Fibroblast of lung (primary cell): ENCODE data around the gene CFAP52. TPM values are rescaled to one million over a fixed set of nuclear protein-coding genes. Genes with fewer than 3 reads are reported as not detected.

Experiments
- DNase-seq, 2 donors: peaks; one replicate each; pipeline versions ENCODE4 v3.0.0 to v3.0.0-alpha.2; 2010; ENCODE audit warnings: low read depth in 2 of 2
- H2AFZ ChIP-seq: 2 replicates; pipeline ENCODE4 v1.5.1; 2012; ENCODE audit warnings: low read length, control low read depth, inconsistent platforms
- H3K27ac ChIP-seq: 2 replicates; pipeline ENCODE4 v1.5.1; 2011; ENCODE audit warnings: low read length, control low read depth; ENCODE audit not compliant: insufficient read depth
- H3K27me3 ChIP-seq: 2 replicates; pipeline ENCODE4 v1.5.1; 2011; ENCODE audit warnings: mild to moderate bottlenecking, low read length; ENCODE audit not compliant: control insufficient read depth, insufficient read depth
- H3K36me3 ChIP-seq: 2 replicates; pipeline ENCODE4 v1.5.1; 2011; ENCODE audit warnings: low read length; ENCODE audit not compliant: control insufficient read depth, insufficient read depth
- H3K4me1 ChIP-seq: 2 replicates; pipeline ENCODE4 v1.5.1; 2011; ENCODE audit warnings: low read length; ENCODE audit not compliant: control insufficient read depth, insufficient read depth; ENCODE audit errors: extremely low read depth
- H3K4me2 ChIP-seq: 2 replicates; pipeline ENCODE4 v1.5.1; 2011; ENCODE audit warnings: low read length, control low read depth; ENCODE audit not compliant: insufficient read depth; ENCODE audit errors: extremely low read depth
- H3K4me3 ChIP-seq, 4 experiments: fragments of 200-600 bp in 1 of 4; sonication (generic) in 1 of 4; replicated peaks in 1 of 4; 2 replicates each; pipeline ENCODE4 v1.5.1; 2011 to 2016; ENCODE audit warnings: low read length in 4 of 4, low read depth in 3 of 4, mild to moderate bottlenecking in 3 of 4, control low read depth in 2 of 4, inconsistent platforms in 1 of 4, mixed read lengths in 1 of 4; ENCODE audit not compliant: insufficient read depth in 1 of 4; ENCODE audit errors: control extremely low read depth in 1 of 4
- H3K79me2 ChIP-seq: 2 replicates; pipeline ENCODE4 v1.5.1; 2012; ENCODE audit warnings: mild to moderate bottlenecking, low read length, inconsistent platforms; ENCODE audit not compliant: control insufficient read depth, insufficient read depth
- H3K9ac ChIP-seq: 2 replicates; pipeline ENCODE4 v1.5.1; 2011; ENCODE audit warnings: mild to moderate bottlenecking, low read length, control low read depth; ENCODE audit not compliant: insufficient read depth
- H3K9me3 ChIP-seq: 2 replicates; pipeline ENCODE4 v1.5.1; 2012; ENCODE audit warnings: low read depth, low read length; ENCODE audit not compliant: control insufficient read depth, insufficient read depth
- H4K20me1 ChIP-seq: 2 replicates; pipeline ENCODE4 v1.5.1; 2011; ENCODE audit warnings: low read length; ENCODE audit not compliant: control insufficient read depth, insufficient read depth; ENCODE audit errors: extremely low read depth
- EZH2 ChIP-seq: IDR thresholded peaks from 2 replicates; pipeline ENCODE4 v1.5.1; 2012; ENCODE audit warnings: low read length, control low read depth, mild to moderate bottlenecking; ENCODE audit errors: missing control alignments
- polyA plus RNA-seq, 2 donors: library from polyadenylated mRNA; depleted of rRNA in 1 of 2; stranded (reverse) in 1 of 2; unstranded in 1 of 2; fragments of >200 nt; gene quantifications; 2 replicates each; pipeline ENCODE4 v1.2.1, GENCODE V29; 2011 to 2012; ENCODE audit warnings: missing spikeins in 1 of 2
- total RNA-seq: library from RNA; depleted of rRNA; stranded (reverse); fragments of >200 nt; gene quantifications from 2 replicates; pipeline ENCODE4 v1.2.1, GENCODE V29; 2014
- TF ChIP-seq, protein P1 (sequence below), 2 donors: IDR thresholded peaks in 1 of 2; conservative IDR thresholded peaks in 1 of 2; 1 replicate in 1 of 2; 2 replicates in 1 of 2; pipeline ENCODE4 v1.5.1; 2011 to 2012; ENCODE audit warnings: low read length in 2 of 2, control low read depth in 1 of 2, inconsistent platforms in 1 of 2, low read depth in 1 of 2, mild to moderate bottlenecking in 1 of 2

The CFAP52 gene
- total and polyA plus RNA-seq, 2 donors (not counting 1 experiment from before 2014, with no cell fraction given) = 0.33 TPM; not detected in 1

DNA sequence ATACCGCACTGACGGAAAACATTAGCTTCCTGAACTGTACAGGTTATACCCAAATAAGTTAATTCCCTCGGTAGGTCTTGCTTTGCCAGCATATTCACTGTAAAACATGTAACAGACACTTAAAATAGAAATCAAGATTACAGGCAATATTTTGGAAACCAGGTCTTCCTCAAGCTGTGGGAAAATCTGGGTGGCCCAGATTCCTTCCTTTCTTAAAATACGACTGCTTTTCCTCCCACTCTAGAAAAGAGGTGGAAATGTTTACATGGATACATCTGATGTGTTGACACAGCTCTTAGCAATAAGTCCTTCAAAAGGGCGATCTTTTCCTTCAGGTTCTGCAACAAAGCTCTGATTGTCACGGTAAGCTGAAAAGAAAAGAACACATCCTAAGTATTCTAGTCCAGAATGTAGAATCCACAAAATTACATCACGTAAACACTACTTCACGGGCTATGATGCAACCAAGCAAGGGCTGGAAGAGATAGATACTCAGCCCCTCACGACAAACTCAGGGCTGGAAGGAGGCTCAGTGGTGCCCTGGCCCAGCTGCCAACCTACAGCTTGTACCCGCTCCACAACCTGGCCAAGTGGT lies 19.2 kb upstream of the CFAP52 start:
- Histone ChIP-seq H3K9ac (no peak overlapping the region), H3K27me3 (no peaks in the 10 kb centered on the region), H3K36me3 (no peaks in the 10 kb centered on the region), H3K4me3 (no peak overlapping the region), H3K79me2 (no peaks in the 10 kb centered on the region), H3K9me3 (no peaks in the 10 kb centered on the region), H2AFZ (no peak overlapping the region), H3K4me2 (no peak overlapping the region), H3K4me1 (no peaks in the 10 kb centered on the region), H3K27ac (no peak overlapping the region), H4K20me1 (no peaks in the 10 kb centered on the region)
- TF ChIP-seq, protein P1, sequence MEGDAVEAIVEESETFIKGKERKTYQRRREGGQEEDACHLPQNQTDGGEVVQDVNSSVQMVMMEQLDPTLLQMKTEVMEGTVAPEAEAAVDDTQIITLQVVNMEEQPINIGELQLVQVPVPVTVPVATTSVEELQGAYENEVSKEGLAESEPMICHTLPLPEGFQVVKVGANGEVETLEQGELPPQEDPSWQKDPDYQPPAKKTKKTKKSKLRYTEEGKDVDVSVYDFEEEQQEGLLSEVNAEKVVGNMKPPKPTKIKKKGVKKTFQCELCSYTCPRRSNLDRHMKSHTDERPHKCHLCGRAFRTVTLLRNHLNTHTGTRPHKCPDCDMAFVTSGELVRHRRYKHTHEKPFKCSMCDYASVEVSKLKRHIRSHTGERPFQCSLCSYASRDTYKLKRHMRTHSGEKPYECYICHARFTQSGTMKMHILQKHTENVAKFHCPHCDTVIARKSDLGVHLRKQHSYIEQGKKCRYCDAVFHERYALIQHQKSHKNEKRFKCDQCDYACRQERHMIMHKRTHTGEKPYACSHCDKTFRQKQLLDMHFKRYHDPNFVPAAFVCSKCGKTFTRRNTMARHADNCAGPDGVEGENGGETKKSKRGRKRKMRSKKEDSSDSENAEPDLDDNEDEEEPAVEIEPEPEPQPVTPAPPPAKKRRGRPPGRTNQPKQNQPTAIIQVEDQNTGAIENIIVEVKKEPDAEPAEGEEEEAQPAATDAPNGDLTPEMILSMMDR (conservative IDR thresholded peaks at IDR 0.05 in 1 of 2, IDR thresholded peaks at IDR 0.05 in 1 of 2; ENCODE audit: low read depth in 1 of 2, low read length in 2 of 2) = no peak
- TF ChIP-seq EZH2 = no peak
- DNase-seq = no peak

DNA sequence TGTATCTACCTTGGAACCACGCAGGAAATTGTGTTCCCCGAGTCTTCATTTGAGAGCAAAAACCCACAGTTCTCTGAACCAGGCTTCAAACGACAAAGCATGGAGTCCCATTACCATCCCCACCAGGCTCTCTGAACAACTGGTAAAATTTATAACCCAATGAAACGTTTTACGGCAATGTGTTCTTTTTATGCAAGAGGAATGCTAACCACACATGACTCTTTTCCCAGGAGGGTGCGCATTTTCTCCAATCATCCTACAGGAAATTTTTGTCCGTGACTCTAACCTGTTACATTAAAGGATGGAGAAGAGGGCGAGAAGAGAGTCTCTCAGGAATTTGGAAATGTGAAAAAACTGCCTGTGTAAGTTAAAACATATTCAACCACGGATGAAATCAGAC lies 18.6 kb upstream of the CFAP52 start:
- Histone ChIP-seq H3K9me3 (no peaks in the 10 kb centered on the region), H3K79me2 (no peaks in the 10 kb centered on the region), H3K27me3 (no peaks in the 10 kb centered on the region), H2AFZ (no peak overlapping the region), H3K27ac (no peak overlapping the region), H4K20me1 (no peaks in the 10 kb centered on the region), H3K4me3 (no peak overlapping the region), H3K36me3 (no peaks in the 10 kb centered on the region), H3K4me2 (no peak overlapping the region), H3K9ac (no peak overlapping the region), H3K4me1 (no peaks in the 10 kb centered on the region)
- DNase-seq = no peak
- TF ChIP-seq, protein P1 (conservative IDR thresholded peaks at IDR 0.05 in 1 of 2, IDR thresholded peaks at IDR 0.05 in 1 of 2; ENCODE audit: low read depth in 1 of 2, low read length in 2 of 2) = no peak

DNA sequence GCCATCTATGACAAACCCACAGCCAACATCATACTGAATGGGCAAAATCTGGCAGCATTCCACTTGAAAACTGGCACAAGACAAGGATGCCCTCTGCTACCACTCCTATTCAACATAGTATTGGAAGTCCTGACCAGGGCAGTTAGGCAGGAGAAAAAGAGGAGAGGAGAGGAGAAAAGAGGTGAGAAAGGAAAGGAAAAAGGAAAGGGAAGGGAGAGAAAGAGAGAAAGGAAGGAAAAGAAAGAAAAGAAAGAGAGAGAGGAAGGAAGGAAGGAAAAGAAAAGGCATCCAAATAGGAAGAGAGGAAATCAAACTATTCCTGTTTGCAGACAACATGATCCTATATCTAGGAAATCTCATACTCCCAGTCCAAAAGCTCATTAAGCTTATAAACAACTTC lies 12.3 kb upstream of the CFAP52 start:
- TF ChIP-seq, protein P1 (conservative IDR thresholded peaks at IDR 0.05 in 1 of 2, IDR thresholded peaks at IDR 0.05 in 1 of 2; ENCODE audit: low read depth in 1 of 2, low read length in 2 of 2) = no peak
- TF ChIP-seq EZH2 = no peak
- Histone ChIP-seq H3K36me3 (no peaks in the 10 kb centered on the region), H3K9ac (no peak overlapping the region), H3K79me2 (no peaks in the 10 kb centered on the region), H3K9me3 (no peaks in the 10 kb centered on the region), H3K4me3 (no peak overlapping the region), H4K20me1 (no peaks in the 10 kb centered on the region), H3K4me2 (no peak overlapping the region), H3K27me3 (no peaks in the 10 kb centered on the region), H3K4me1 (no peaks in the 10 kb centered on the region), H2AFZ (no peak overlapping the region), H3K27ac (no peak overlapping the region)
- DNase-seq = no peak
